GM18502 (cell line): ENCODE measurements around the gene PTDSS2.
A peak's percentile ranks its signal among the peaks of the same experiment; 100 is the strongest.

Source experiments
- ATAC-seq: cut with Tn5 transposase; IDR thresholded peaks from one replicate; pipeline ENCODE4 v1.9.1; 2021; ENCODE audit warnings: mild to moderate bottlenecking; ENCODE audit not compliant: unreplicated experiment, poor library complexity

Gene PTDSS2

GRCh38 chr11:521177-521688, 71.2 kb downstream of the PTDSS2 start:
- no peak for ATAC-seq

- no peak for ATAC-seq
Measured at GRCh38 chr11:526192-526591, 76.1 kb downstream of the PTDSS2 start.

- ATAC-seq = no peak
Measured at GRCh38 chr11:528166-528814, 78.2 kb downstream of the PTDSS2 start.

DNA sequence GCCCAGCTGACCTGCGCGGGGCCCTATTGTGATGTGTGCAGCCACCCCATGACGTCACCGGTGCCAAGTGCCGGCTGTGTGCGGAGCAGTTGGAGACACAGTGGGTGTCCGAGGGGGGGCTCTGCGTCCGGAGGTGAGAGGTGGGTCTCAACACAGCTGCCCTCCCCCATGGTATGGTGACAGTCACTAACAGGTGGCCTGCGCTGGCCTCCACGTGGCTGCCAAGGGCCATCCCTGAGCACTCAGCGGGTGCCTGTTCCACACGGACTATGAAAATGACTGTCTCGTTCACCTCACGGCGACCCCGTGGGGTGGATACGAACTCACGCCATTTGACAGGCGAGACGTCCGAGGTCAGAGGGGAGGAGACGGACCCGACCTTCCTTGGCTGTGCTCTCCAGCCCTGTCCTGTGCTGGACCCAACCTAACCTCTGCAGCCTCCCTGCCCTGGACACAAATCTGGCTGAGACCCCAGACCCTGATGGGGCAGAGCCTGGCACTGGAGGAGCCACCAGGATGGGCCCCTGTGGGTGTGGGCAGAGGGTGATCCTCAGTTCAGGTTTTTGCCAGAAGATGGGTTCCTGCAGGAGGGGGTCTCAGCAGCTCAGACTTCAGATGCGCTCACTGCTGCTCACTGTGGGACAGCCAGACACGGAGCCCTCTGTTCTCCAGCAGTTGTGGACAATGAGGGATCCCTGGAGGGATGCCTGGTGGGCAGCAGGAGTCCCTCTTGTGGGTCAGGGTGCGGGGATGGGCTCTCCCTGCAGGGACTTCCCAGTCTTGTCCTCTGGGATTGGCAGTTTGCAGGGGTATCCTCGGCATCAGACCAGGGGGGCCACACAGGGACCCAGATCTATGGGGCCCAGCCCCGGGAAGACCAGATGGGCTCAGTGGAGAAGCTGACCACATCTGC, 79.0 kb downstream of the PTDSS2 start:
- no peak for ATAC-seq

DNA sequence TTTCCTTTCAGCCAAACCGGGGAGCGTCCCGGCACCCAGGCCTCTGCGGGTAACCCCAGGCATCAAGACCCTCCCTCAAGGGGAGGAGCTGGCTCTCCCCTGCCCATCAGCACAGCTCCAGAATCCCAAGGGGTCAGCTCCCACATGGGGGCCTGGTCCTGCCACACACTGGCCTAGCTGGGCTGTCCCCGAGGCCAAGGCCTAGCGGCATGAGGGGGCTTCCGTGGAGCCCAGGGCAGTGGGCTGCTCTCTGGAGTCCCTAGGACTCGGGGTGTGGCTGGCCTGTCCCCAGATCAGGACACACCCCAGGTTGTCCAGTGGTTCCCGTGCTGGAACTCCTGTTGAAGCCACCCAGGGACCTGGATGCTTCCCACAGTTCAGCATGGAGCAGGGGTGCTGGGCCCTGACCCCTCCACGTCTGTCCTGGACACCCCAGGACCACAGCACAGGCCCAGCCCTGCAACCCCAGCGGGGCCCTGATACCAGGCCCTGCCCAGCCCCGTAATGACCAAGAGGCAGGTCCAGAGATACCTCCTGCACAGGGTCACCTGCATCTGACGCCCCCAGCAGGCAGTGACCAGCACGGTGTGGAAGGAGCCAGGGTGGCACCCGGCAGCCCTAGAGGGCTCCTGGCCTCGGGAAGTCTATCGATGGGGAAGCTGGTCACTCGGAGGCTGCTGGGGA, 79.8 kb downstream of the PTDSS2 start:
- no peak for ATAC-seq

DNA sequence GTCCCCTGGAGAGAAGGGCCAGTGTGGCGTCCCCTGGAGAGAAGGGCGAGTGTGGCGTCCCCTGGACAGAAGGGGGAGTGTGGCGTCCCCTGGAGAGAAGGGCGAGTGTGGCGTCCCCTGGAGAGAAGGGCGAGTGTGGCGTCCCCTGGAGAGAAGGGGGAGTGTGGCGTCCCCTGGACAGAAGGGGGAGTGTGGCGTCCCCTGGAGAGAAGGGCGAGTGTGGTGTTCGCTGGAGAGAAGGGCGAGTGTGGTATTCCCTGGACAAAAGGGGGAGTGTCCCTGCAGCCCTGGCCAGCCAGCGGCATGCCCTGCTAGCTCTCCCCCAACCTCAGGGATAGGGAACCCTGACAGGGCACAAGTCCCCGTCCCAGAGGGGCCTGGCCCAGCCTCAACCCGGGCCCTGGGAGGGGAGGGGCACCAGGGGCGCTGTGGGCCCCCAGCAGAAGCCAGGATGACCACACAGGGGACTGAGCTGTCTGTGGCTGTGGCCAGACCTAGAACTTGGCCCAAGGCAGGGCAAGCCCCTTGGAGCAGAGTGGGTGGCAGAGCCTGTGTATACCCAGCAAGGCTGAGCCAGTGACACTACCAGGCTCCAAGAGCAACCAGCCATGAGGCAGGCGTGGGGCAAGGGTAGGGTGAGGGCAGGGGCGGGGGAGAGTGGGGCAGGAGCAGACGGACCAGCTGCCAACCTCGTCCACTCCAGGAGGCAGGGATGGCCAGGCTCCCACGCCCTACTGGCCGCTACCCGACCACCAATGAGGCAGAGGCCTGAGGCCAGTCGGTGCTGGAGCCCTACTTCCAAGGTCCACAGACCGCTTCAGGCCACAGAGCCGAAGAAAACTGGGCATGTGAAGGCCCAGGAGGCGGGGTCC, 81.1 kb downstream of the PTDSS2 start:
- no peak for ATAC-seq

DNA sequence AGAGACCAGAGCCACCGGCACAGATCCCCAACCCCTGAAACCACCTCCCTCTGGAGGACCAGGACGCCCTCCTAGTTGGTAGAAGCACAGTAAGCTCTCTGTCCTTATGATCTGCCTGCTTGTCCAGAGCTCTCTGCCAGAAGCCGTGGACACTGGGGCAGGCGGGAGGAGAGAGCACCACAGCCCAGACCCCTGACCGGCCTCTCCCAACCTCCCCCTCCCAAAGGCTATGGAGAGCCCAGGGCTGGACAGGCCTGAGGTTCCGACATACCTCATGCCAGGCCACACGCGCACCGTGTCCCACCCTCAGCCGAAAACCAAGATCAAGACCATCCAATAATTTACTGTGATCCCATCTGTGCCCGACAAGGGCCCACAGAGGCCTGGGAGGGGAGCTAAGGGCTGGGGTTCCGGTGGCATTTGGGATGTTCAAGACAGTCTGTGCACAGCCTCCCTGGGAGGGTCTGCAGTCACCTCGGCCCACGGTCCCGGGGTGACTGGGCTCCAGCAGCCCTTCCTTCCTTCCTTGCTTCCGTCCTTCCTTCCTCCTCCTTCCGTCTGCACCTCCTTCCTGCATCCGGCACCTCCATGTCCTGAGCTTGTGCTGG, 81.9 kb downstream of the PTDSS2 start:
- ATAC-seq = no peak

GRCh38 chr11:532527-532985, 82.5 kb downstream of the PTDSS2 start:
- ATAC-seq = no peak

GRCh38 chr11:532986-533585, 83.0 kb downstream of the PTDSS2 start:
- no peak for ATAC-seq

DNA sequence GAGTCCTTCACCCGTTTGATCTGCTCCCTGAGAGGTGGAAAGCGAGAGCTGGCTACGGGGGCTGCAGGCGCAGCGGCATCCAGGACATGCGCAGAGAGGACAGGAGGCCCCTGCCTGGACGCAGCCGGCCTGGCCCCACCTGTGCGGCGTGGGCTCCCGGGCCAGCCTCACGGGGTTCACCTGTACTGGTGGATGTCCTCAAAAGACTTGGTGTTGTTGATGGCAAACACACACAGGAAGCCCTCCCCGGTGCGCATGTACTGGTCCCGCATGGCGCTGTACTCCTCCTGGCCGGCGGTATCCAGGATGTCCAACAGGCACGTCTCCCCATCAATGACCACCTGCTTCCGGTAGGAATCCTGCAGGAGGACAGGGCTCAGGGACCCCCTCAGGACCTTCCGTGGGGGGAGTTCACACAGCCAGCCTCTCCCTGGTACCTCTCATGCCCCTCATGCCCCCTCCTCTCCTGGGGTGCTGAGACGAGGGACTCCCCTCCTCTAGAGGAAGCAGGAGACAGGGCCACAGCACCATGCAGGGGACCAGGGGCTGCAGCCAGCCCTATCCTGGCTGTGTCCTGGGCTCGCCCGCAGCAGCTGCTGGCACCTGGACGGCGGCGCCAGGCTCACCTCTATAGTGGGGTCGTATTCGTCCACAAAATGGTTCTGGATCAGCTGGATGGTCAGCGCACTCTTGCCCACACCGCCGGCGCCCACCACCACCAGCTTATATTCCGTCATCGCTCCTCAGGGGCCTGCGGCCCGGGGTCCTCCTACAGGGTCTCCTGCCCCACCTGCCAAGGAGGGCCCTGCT, 83.7 kb downstream of the PTDSS2 start:
- no peak for ATAC-seq

DNA sequence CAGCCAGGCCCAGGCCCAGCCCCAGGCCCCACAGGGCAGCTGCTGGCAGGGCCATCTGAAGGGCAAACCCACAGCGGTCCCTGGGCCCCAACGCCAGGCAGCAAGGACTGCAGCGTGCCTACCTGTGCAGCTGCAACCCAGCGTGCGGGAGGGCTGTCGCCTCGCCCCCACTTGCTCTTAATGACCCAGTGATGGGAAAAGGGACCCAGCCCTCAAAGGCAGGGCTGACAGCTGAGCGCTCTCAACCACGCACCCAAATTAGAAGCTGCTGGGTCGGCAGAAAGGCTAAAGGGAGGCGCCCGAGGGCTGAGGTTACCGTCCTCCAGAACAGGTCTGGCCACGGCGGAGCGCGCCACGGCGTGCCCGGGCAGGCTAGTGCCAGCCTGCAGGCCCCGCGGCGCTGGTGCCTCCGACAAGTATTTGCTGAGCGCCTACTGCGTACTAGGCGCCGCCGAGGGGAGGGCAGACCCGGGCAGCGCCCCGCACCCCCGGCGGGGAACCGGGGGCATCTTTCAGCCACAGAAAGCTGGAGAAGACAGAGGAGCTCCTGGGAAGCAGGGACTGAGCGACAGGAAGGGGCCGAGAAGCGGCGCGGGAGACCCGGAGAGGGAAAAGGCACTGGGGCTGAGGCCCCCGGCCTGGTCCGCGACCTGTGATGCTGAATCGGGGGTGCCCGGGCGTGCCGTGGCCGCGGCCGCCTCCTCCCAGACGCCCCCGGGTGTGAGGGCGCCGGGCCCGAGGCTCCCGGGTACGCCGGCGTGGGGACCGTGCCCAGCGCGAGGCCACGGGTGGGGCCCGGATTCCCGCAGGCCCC, 84.5 kb downstream of the PTDSS2 start:
- ATAC-seq = peak; percentile 6

GRCh38 chr11:535210-535518, 85.1 kb downstream of the PTDSS2 start:
- ATAC-seq = peak; percentile 17

DNA sequence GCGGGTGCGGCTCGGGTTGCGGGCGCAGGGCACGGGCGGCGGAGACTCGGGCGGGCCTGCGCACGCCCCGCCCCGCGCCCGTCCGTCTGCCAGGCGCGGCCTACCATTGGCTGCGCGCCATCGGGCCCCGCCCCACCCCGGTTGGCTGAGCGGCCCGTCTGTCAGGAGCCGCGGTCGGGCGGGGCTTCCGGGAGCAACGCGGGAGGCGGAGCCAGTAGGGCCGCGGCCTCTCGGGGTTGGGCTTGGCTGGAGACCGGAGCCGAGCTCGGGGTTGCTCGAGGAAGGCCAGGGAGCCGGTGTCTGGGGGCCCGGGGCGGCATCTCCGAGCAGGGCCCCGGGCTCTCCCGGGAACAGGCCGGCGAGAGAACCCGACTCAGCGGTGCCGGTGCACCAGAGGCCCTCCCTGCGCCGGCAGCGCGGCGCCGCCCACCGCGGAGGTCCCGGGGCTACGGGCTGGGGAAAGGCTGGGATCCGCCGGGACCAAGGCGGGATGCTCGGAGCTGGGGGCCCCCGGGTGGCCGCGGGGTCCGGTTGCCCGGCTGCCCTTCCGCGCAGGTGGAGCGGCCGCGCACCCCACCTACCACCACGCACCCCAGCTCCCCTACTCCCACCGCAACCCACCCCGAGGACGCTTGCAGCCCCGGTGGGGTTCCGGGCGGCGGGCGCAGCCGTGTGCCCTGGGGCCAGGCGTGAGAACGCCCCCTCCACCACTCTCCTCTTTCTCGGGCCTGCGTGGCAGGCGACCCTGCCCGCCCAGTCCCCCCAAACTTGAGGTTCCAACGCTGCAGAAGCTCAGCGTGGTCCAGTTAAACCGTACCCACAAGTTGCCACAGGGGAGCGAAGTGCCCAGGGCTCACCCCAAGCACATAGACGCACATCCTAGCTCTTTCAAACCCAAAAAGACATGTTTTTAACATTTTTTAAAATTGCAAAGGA, 85.7 kb downstream of the PTDSS2 start, which contains the start of gene HRAS:
TSS of gene HRAS (minus strand) at position 58 of the 936 bp plus-strand sequence.
- peak; percentile 70 for ATAC-seq

GRCh38 chr11:536841-537621, 87.0 kb downstream of the PTDSS2 start, which contains the start of gene LRRC56:
Gene LRRC56 (plus strand): TSS chr11:537527. CDS start chr11:540685, 3,158 bp downstream.
- peak; percentile 55 for ATAC-seq

DNA sequence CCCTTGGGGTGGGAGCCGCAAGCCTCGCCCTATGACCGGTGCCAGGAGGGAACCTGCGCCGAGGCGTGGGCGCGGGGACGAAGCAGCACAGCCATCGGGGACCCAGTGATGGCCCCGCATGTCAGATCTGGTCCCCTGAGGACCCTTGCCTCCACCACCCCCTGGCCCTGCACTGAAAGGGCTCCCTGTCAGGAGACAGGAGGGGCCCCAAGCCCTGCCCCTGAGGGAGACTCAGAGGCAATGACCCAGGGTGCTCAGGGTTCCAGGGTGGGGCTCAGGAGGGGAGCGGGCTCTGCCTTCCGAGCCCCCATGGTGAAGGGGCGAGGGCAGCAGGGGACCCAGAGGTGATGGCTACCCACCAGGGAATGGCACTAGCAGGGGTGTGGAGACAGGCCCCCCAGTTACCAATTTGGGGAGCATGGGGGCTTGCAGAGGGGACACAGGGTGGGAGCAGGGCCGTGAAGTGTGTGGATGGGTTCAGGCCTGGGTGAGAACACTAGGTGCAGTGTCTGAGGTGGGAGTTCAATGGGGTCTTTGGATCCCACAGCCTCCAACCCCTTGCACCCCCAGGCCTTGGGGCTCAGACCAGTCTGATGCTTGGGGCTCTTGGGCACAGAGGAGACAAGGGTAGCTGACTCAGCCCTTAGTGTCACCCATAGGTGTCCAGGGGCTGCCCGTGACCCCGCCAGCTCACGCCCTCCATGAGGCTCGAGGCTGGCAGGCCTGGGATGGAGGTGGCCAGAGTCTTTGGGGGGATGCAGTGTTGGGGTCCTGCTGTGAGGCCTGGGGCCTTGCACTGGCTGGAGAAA, 87.7 kb downstream of the PTDSS2 start:
- ATAC-seq = no peak
